Endothelial cell of umbilical vein (primary cell): ENCODE measurements around the gene SGK1. TPM values are rescaled to one million over a fixed set of nuclear protein-coding genes. Genes with fewer than 3 reads are reported as not detected.

Source experiments
- BruUV-seq: library from RNA; stranded (reverse); fragments of 400-500 nt; replicated peaks from 2 replicates; lab custom pipeline; 2021; lab: Mats Ljungman, UMichigan
- CTCF ChIA-PET: fragments of 300-600, 350-600 bp; sonication (Branson Sonifier 250); formaldehyde crosslinking; loops from one replicate; lab custom pipeline; 2021; ENCODE audit warnings: antibody characterized with exemption, inconsistent platforms; lab: Charles Lee
- POLR2A ChIA-PET: fragments of 300-600, 350-600 bp; sonication (Branson Sonifier 250); formaldehyde crosslinking; loops from one replicate; lab custom pipeline; 2021; ENCODE audit warnings: antibody characterized with exemption, inconsistent platforms; lab: Charles Lee
- DNase-seq: peaks from one replicate; pipeline ENCODE4 v3.0.0-alpha.2; 2011; ENCODE audit warnings: low read depth, low spot score
- FAIRE-seq: peaks from 2 replicates; lab custom pipeline; 2011; peaks lifted over from hg19 to GRCh38; lab: Jason Lieb, UNC
- H2AFZ ChIP-seq: 2 replicates; pipeline ENCODE4 v1.6.0; 2012; ENCODE audit warnings: low read depth, low read length, control low read depth, inconsistent platforms
- H3K27ac ChIP-seq: 2 replicates; pipeline ENCODE4 v1.5.1; 2011; ENCODE audit warnings: low read depth, mild to moderate bottlenecking, control low read depth, low read length, moderate library complexity; ENCODE audit not compliant: insufficient read depth
- H3K27me3 ChIP-seq, 2 experiments: 2 replicates each; pipeline versions ENCODE4 v1.6.0 to v1.6.1; 2011; ENCODE audit warnings: low read length in 2 of 2, mixed read lengths in 1 of 2; ENCODE audit not compliant: control insufficient read depth in 2 of 2, insufficient read depth in 2 of 2
- H3K36me3 ChIP-seq, 2 experiments: 2 replicates in 1 of 2; 3 replicates in 1 of 2; pipeline ENCODE4 v1.5.1; 2011; ENCODE audit warnings: low read length in 2 of 2, mild to moderate bottlenecking in 1 of 2, moderate library complexity in 1 of 2; ENCODE audit not compliant: control insufficient read depth in 2 of 2, insufficient read depth in 2 of 2; ENCODE audit errors: extremely low read depth in 1 of 2
- H3K4me1 ChIP-seq: 3 replicates; pipeline ENCODE4 v1.5.1; 2011; ENCODE audit warnings: mild to moderate bottlenecking, low read length; ENCODE audit not compliant: control insufficient read depth, insufficient read depth; ENCODE audit errors: extremely low read depth
- H3K4me2 ChIP-seq: 2 replicates; pipeline ENCODE4 v1.6.1; 2011; ENCODE audit warnings: low read length, control low read depth, mixed read lengths; ENCODE audit not compliant: insufficient read depth
- H3K4me3 ChIP-seq, 3 experiments: fragments of 200-600 bp in 1 of 3; sonication (generic), shearing (Covaris generic) in 1 of 3; replicated peaks in 1 of 3; 2 replicates each; pipeline ENCODE4 v1.5.1; 2011 to 2016; ENCODE audit warnings: control low read depth in 3 of 3, low read length in 3 of 3, mild to moderate bottlenecking in 2 of 3, inconsistent platforms in 1 of 3, low read depth in 1 of 3, moderate library complexity in 1 of 3; ENCODE audit not compliant: insufficient read depth in 1 of 3
- H3K79me2 ChIP-seq: 2 replicates; pipeline ENCODE4 v1.6.0; 2012; ENCODE audit warnings: low read length, inconsistent platforms; ENCODE audit not compliant: control insufficient read depth, insufficient read depth
- H3K9ac ChIP-seq: replicated peaks from 2 replicates; pipeline ENCODE3; 2011; ENCODE audit warnings: low read length, control low read depth; ENCODE audit not compliant: insufficient read depth; ENCODE audit errors: extremely low read depth
- H3K9me1 ChIP-seq: replicated peaks from 3 replicates; pipeline ENCODE4 v1.6.0; 2011; ENCODE audit warnings: mild to moderate bottlenecking, low read length; ENCODE audit not compliant: control insufficient read depth, insufficient read depth; ENCODE audit errors: extremely low read depth
- H3K9me3 ChIP-seq: replicated peaks from 2 replicates; pipeline ENCODE4 v1.5.1; 2012; ENCODE audit warnings: low read length, inconsistent platforms; ENCODE audit not compliant: control insufficient read depth, insufficient read depth
- H4K20me1 ChIP-seq: replicated peaks from 2 replicates; pipeline ENCODE3; 2011; ENCODE audit warnings: mild to moderate bottlenecking, low read length; ENCODE audit not compliant: control insufficient read depth, insufficient read depth; ENCODE audit errors: extremely low read depth
- EZH2 ChIP-seq: IDR thresholded peaks from 2 replicates; pipeline ENCODE4 v1.6.1; 2012; ENCODE audit warnings: borderline replicate concordance, low read depth, mild to moderate bottlenecking, moderate library complexity, low read length, inconsistent platforms; ENCODE audit not compliant: severe bottlenecking
- FOS ChIP-seq: IDR thresholded peaks from 2 replicates; pipeline ENCODE4 v1.6.1; 2011; ENCODE audit warnings: mild to moderate bottlenecking, low read length, moderate library complexity, borderline replicate concordance; ENCODE audit not compliant: insufficient read depth
- GATA2 ChIP-seq: IDR thresholded peaks from 2 replicates; pipeline ENCODE4 v1.7.0; 2011; ENCODE audit warnings: low read depth, mild to moderate bottlenecking, moderate library complexity, mixed read lengths, low read length; ENCODE audit not compliant: insufficient read length, insufficient read depth
- JUN ChIP-seq: IDR thresholded peaks from 2 replicates; pipeline ENCODE4 v1.6.1; 2011; ENCODE audit warnings: borderline replicate concordance, low read depth; ENCODE audit not compliant: insufficient read length, insufficient read depth
- POLR2A ChIP-seq: IDR thresholded peaks from 2 replicates; pipeline ENCODE4 v1.6.1; 2012; ENCODE audit warnings: low read depth, mild to moderate bottlenecking, control low read depth, low read length
- POLR2AphosphoS5 ChIP-seq: IDR thresholded peaks from 2 replicates; pipeline ENCODE4 v1.6.1; 2012; ENCODE audit warnings: low read depth, mild to moderate bottlenecking, control low read depth, low read length, moderate library complexity; ENCODE audit not compliant: insufficient read depth
- dilution Hi-C: fragments of 300-500 bp; cut with MboI; formaldehyde crosslinking; loops from one replicate; pipeline ENCODE4 v1.15.0; 2019; ENCODE audit warnings: low sequenced_read_pairs; ENCODE audit not compliant: extremely low pct_ligation_motif_present
- intact Hi-C: fragments of 100-400 bp; cut with micrococcal nuclease; formaldehyde crosslinking; loops from one replicate; pipeline ENCODE4 v1.10.0; 2022
- polyA plus RNA-seq, 4 experiments: library from polyadenylated mRNA; depleted of rRNA in 3 of 4; stranded (reverse) in 3 of 4; unstranded in 1 of 4; fragments of >200 nt; gene quantifications; 2 replicates each; pipeline versions ENCODE4 v1.2.1 to v1.2.3, GENCODE V29; 2011 to 2012; ENCODE audit warnings: missing spikeins in 1 of 4
- total RNA-seq: library from RNA; stranded (reverse); gene quantifications from 2 replicates; pipeline ENCODE4 v1.2.3, GENCODE V29; 2021
- TF ChIP-seq, protein P1 (sequence below): IDR thresholded peaks from 2 replicates; pipeline ENCODE4 v1.6.1; 2011; ENCODE audit not compliant: insufficient read depth, insufficient read length

SGK1 gene
- total and polyA plus RNA-seq, 2 donors (not counting 3 experiments of a cell fraction or from before 2014, with no cell fraction given) = 121 to 128 TPM

DNA sequence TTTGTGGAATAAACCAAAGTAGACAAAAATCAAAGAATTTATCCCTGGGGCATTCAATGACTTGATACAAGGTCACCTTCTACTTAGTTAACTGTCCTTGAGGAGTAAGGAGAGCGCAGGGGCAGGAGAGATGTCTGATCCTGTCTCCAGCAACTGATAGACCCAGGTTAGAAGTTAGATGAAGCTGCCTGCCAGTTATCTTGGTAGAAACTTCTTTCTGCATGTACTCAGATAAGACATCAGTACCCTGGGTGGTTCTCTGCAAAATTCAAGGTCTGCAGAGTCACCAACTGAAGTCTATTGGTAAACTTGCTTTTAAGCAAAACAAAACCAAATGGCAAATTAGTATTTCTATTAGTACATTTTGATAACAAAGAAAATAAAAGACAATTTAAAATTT, 2.7 kb downstream of the SGK1 start:
- dilution Hi-C loops (no loop called here), intact Hi-C loops (loop anchor here (5.0 kb wide), 1 partner anchor 97 kb away; no protein-coding TSS in a partner anchor)
- Histone ChIP-seq H3K27me3 (no peaks in the 10 kb centered on the region), H3K9me3 (no peaks in the 10 kb centered on the region), H3K36me3 (no peaks in the 10 kb centered on the region), H4K20me1 (no peaks in the 10 kb centered on the region), H2AFZ (no peak overlapping the region), H3K4me2 (no peak overlapping the region), H3K9me1 (no peaks in the 10 kb centered on the region), H3K27ac (no peak overlapping the region), H3K4me3 (no peak overlapping the region), H3K4me1 (peaks cover 6% of the 10 kb centered on the region), H3K79me2 (no peaks in the 10 kb centered on the region), H3K9ac (no peak overlapping the region)
- FAIRE-seq = no peak
- ChIA-PET POLR2A (no interaction called here), CTCF (interaction anchor here (1.0 to 1.7 kb wide), 2 partner anchors 16 to 326 kb away, joined by 3 read pairs; no protein-coding TSS in a partner anchor)
- no peak for TF ChIP-seq POLR2AphosphoS5
- TF ChIP-seq JUN = no peak
- TF ChIP-seq EZH2 = no peak
- TF ChIP-seq POLR2A = no peak
- TF ChIP-seq, protein P1, sequence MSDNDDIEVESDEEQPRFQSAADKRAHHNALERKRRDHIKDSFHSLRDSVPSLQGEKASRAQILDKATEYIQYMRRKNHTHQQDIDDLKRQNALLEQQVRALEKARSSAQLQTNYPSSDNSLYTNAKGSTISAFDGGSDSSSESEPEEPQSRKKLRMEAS = no peak
- no peak for TF ChIP-seq FOS
- no peak for TF ChIP-seq GATA2
- BruUV-seq = no TSS peak
- no peak for DNase-seq
